ENCODE measurements around the gene LMOD2. TPM values are rescaled to one million over a fixed set of nuclear protein-coding genes. Genes with fewer than 3 reads are reported as not detected.

Gene LMOD2
- total RNA-seq, 1 experiment from 2014 or later, result not detected

DNA sequence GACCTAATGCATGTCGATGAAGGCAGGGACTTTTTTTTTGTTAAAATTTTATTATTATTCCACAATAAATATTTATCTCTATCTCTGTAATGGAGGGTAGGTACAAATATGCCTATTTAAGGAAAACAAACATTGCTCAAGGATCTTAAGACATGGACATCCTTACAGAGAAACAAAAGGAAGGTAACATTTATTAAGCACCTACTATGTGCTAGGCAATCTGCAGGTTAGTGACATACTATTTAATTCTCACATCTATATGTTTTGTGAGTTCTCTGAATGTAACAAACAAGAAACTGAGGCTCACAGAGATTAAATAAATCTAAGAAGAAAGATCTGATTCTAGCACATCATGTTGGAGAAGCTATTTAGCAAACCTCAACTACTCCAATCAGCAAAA lies 32.1 kb downstream of the LMOD2 start:
- Histone ChIP-seq H3K4me1 (ENCODE audit: insufficient read depth, low read length) (no peaks in the 10 kb centered on the region), H3K9ac (ENCODE audit: low read length) (no peak overlapping the region), H3K27me3 (ENCODE audit: low read length) (no peaks in the 10 kb centered on the region), H3K4me2 (ENCODE audit: low read length) (no peak overlapping the region), H3K4me3 (ENCODE audit: low read length) (no peak overlapping the region), H4K20me1 (ENCODE audit: low read length) (no peaks in the 10 kb centered on the region), H3K36me3 (ENCODE audit: low read depth, low read length) (peaks cover 27% of the 10 kb centered on the region; the same call in 1 of the 2 replicates), H3K79me2 (ENCODE audit: low read length) (no peaks in the 10 kb centered on the region), H3K9me2 (replicated peaks; ENCODE audit: low read length) (no peaks in the 10 kb centered on the region), H2AFZ (ENCODE audit: low read length) (no peak overlapping the region), H3K9me3 (ENCODE audit: low read length) (no peaks in the 10 kb centered on the region), H3F3A (ENCODE audit: low read length, unreplicated experiment) (peaks cover 4% of the 10 kb centered on the region), H3K27ac (ENCODE audit: low read length) (no peak overlapping the region)
- ATAC-seq (no peak), DNase-seq (no peak)
- TF ChIP-seq EZH2phosphoT487 (IDR thresholded peaks at IDR 0.05; ENCODE audit: borderline replicate concordance, low read length) (no peak), EZH2 (IDR thresholded peaks at IDR 0.05; ENCODE audit: low read length, unreplicated experiment) (no peak), CTCF (conservative IDR thresholded peaks at IDR 0.05; ENCODE audit: low read depth, low read length) (no peak)
- POLR2A ChIA-PET (ENCODE audit: unreplicated experiment), result no interaction called here
- intact Hi-C loops (cut with micrococcal nuclease), result no loop called here
- BruUV-seq (replicated peaks), result no TSS peak
- CTCF ChIA-PET, result no interaction called here

GRCh38 chr7:123689250-123689649 lies 33.6 kb downstream of the LMOD2 start:
- peaks cover 25% of the 10 kb centered on the region; the same call in 1 of the 2 replicates for H3K36me3 ChIP-seq (ENCODE audit: low read depth, low read length)
- ATAC-seq, result no peak

More at GRCh38 chr7:123689250-123689649, 33.6 kb downstream of the LMOD2 start:
- Histone ChIP-seq H3K9ac (ENCODE audit: low read length) (no peak overlapping the region), H2AFZ (ENCODE audit: low read length) (no peak overlapping the region), H3K27me3 (ENCODE audit: low read length) (no peaks in the 10 kb centered on the region), H3F3A (ENCODE audit: low read length, unreplicated experiment) (no peaks in the 10 kb centered on the region), H3K79me2 (ENCODE audit: low read length) (no peaks in the 10 kb centered on the region), H3K27ac (ENCODE audit: low read length) (no peak overlapping the region), H3K4me2 (ENCODE audit: low read length) (no peak overlapping the region), H4K20me1 (ENCODE audit: low read length) (no peaks in the 10 kb centered on the region), H3K9me3 (ENCODE audit: low read length) (no peaks in the 10 kb centered on the region), H3K4me1 (ENCODE audit: insufficient read depth, low read length) (no peaks in the 10 kb centered on the region), H3K4me3 (ENCODE audit: low read length) (no peak overlapping the region), H3K9me2 (replicated peaks; ENCODE audit: low read length) (no peaks in the 10 kb centered on the region)
- ChIA-PET POLR2A (ENCODE audit: unreplicated experiment) (no interaction called here), CTCF (no interaction called here)
- no peak for DNase-seq
- BruUV-seq (replicated peaks), result no TSS peak
- TF ChIP-seq EZH2 (IDR thresholded peaks at IDR 0.05; ENCODE audit: low read length, unreplicated experiment) (no peak), EZH2phosphoT487 (IDR thresholded peaks at IDR 0.05; ENCODE audit: borderline replicate concordance, low read length) (no peak), CTCF (conservative IDR thresholded peaks at IDR 0.05; ENCODE audit: low read depth, low read length) (no peak)
- intact Hi-C loops (cut with micrococcal nuclease), result no loop called here
